H1 (cell line): ENCODE results near the gene MKNK2. TPM values are rescaled to one million over a fixed set of nuclear protein-coding genes. Genes with fewer than 3 reads are reported as not detected.

Source experiments
- CTCF ChIA-PET: fragments of 300-600 bp; sonication (Branson Sonifier 250); formaldehyde crosslinking; loops from one replicate; lab custom pipeline; 2021; ENCODE audit not compliant: partially characterized antibody; lab: Charles Lee
- POLR2A ChIA-PET: fragments of 300-600 bp; sonication (Branson Sonifier 250); formaldehyde crosslinking; loops from one replicate; lab custom pipeline; 2021; ENCODE audit warnings: inconsistent platforms; ENCODE audit not compliant: partially characterized antibody; lab: Charles Lee
- DNase-seq, 2 experiments: peaks; one replicate each; pipeline versions ENCODE4 v3.0.0 to v3.0.0-alpha.2; 2010 to 2022; ENCODE audit warnings: low spot score in 2 of 2, low read depth in 1 of 2, mixed read lengths in 1 of 2
- FAIRE-seq: peaks from 2 replicates; lab custom pipeline; 2011; peaks lifted over from hg19 to GRCh38; lab: Jason Lieb, UNC
- H2AFZ ChIP-seq: 2 replicates; pipeline ENCODE4 v1.8.1; 2012; ENCODE audit warnings: low read length, inconsistent platforms
- H2AK5ac ChIP-seq: 2 replicates; pipeline ENCODE4 v1.6.1; 2013; ENCODE audit warnings: low read depth, low read length
- H2BK120ac ChIP-seq: replicated peaks from 2 replicates; pipeline ENCODE3; 2013; ENCODE audit warnings: low read depth, low read length, inconsistent platforms
- H2BK12ac ChIP-seq: 2 replicates; pipeline ENCODE4 v1.6.1; 2013; ENCODE audit warnings: low read depth, low read length
- H2BK15ac ChIP-seq: 2 replicates; pipeline ENCODE4 v1.6.1; 2013; ENCODE audit warnings: low read length
- H2BK20ac ChIP-seq: 2 replicates; pipeline ENCODE4 v1.6.1; 2013; ENCODE audit warnings: low read length
- H2BK5ac ChIP-seq: 2 replicates; pipeline ENCODE4 v1.6.1; 2013; ENCODE audit warnings: low read depth, low read length
- H3K14ac ChIP-seq: 2 replicates; pipeline ENCODE4 v1.6.1; 2013; ENCODE audit warnings: inconsistent platforms; ENCODE audit not compliant: insufficient read length
- H3K18ac ChIP-seq: 2 replicates; pipeline ENCODE4 v1.6.1; 2013; ENCODE audit warnings: low read length; ENCODE audit errors: extremely low read depth
- H3K23ac ChIP-seq: 2 replicates; pipeline ENCODE4 v1.6.1; 2013; ENCODE audit warnings: inconsistent platforms; ENCODE audit not compliant: insufficient read length
- H3K23me2 ChIP-seq: 2 replicates; pipeline ENCODE4 v1.6.1; 2013; ENCODE audit warnings: low read depth, low read length
- H3K27ac ChIP-seq: 2 replicates; pipeline ENCODE4 v1.6.1; 2011; ENCODE audit warnings: low read depth, low read length, inconsistent platforms
- H3K27me3 ChIP-seq, 4 experiments: replicated peaks in 1 of 4; 1 replicate in 1 of 4; 2 replicates in 3 of 4; pipeline versions ENCODE4 v1.6.1 to v1.8.1; 2011 to 2013; ENCODE audit warnings: low read length in 3 of 4, mild to moderate bottlenecking in 3 of 4, inconsistent platforms in 2 of 4, mixed read lengths in 2 of 4, moderate library complexity in 1 of 4; ENCODE audit not compliant: control insufficient read depth in 3 of 4, insufficient read depth in 3 of 4; ENCODE audit errors: extremely low read depth in 1 of 4
- H3K36me3 ChIP-seq, 4 experiments: 2 replicates each; pipeline versions ENCODE4 v1.6.1 to v1.8.1; 2011 to 2013; ENCODE audit warnings: mild to moderate bottlenecking in 4 of 4, low read length in 3 of 4, moderate library complexity in 2 of 4, control low read depth in 1 of 4, inconsistent platforms in 1 of 4; ENCODE audit not compliant: insufficient read depth in 4 of 4, control insufficient read depth in 2 of 4
- H3K4ac ChIP-seq: replicated peaks from 2 replicates; pipeline ENCODE3; 2013; ENCODE audit warnings: low read length, low read depth, mixed read lengths, inconsistent platforms; ENCODE audit not compliant: insufficient read length
- H3K4me1 ChIP-seq, 4 experiments: replicated peaks in 1 of 4; 1 replicate in 1 of 4; 2 replicates in 3 of 4; pipeline versions ENCODE4 v1.6.1 to v1.8.1; 2011 to 2013; ENCODE audit warnings: low read length in 3 of 4, inconsistent platforms in 2 of 4, mixed read lengths in 1 of 4; ENCODE audit not compliant: insufficient read depth in 4 of 4, control insufficient read depth in 3 of 4
- H3K4me2 ChIP-seq, 2 experiments: 2 replicates each; pipeline versions ENCODE4 v1.6.1 to v1.8.1; 2011 to 2013; ENCODE audit warnings: low read depth in 2 of 2, low read length in 2 of 2, control low read depth in 1 of 2, inconsistent platforms in 1 of 2, mild to moderate bottlenecking in 1 of 2; ENCODE audit not compliant: insufficient read depth in 1 of 2
- H3K4me3 ChIP-seq, 4 experiments: fragments of 200-600, 300-600 bp in 1 of 4; sonication (generic), shearing (Covaris generic), sonication (Bioruptor Twin) in 1 of 4; 2 replicates each; pipeline versions ENCODE4 v1.5.1 to v1.8.1; 2011 to 2016; ENCODE audit warnings: low read length in 4 of 4, low read depth in 3 of 4, control low read depth in 2 of 4, inconsistent platforms in 2 of 4, mild to moderate bottlenecking in 2 of 4, mixed read lengths in 1 of 4, moderate library complexity in 1 of 4; ENCODE audit not compliant: insufficient read depth in 2 of 4; ENCODE audit errors: extremely low read depth in 1 of 4
- H3K56ac ChIP-seq: replicated peaks from 2 replicates; pipeline ENCODE3; 2013; ENCODE audit warnings: low read depth, mild to moderate bottlenecking, mixed read lengths, low read length, inconsistent platforms; ENCODE audit not compliant: insufficient read length
- H3K79me1 ChIP-seq: 2 replicates; pipeline ENCODE4 v1.6.1; 2013; ENCODE audit warnings: low read depth, low read length, control low read depth
- H3K79me2 ChIP-seq, 2 experiments: 2 replicates each; pipeline versions ENCODE4 v1.6.1 to v1.8.1; 2012 to 2013; ENCODE audit warnings: low read length in 2 of 2, mild to moderate bottlenecking in 2 of 2, inconsistent platforms in 1 of 2; ENCODE audit not compliant: insufficient read depth in 2 of 2, control insufficient read depth in 1 of 2
- H3K9ac ChIP-seq, 4 experiments: replicated peaks in 1 of 4; 1 replicate in 1 of 4; 2 replicates in 3 of 4; pipeline versions ENCODE4 v1.6.1 to v1.8.1; 2011 to 2013; ENCODE audit warnings: low read depth in 3 of 4, low read length in 3 of 4, control low read depth in 2 of 4, mild to moderate bottlenecking in 2 of 4, moderate library complexity in 2 of 4, inconsistent platforms in 1 of 4; ENCODE audit errors: extremely low read depth in 1 of 4
- H3K9me3 ChIP-seq, 2 experiments: 2 replicates each; pipeline versions ENCODE4 v1.6.1 to v1.8.1; 2012 to 2013; ENCODE audit warnings: mild to moderate bottlenecking in 2 of 2, moderate library complexity in 2 of 2, control low read depth in 1 of 2, inconsistent platforms in 1 of 2, low read depth in 1 of 2, low read length in 1 of 2, mixed read lengths in 1 of 2; ENCODE audit not compliant: insufficient read depth in 2 of 2
- H4K20me1 ChIP-seq, 2 experiments: replicated peaks in 1 of 2; 2 replicates each; pipeline versions ENCODE3 to v1.8.1; 2011 to 2013; ENCODE audit warnings: inconsistent platforms in 2 of 2, low read length in 2 of 2, mild to moderate bottlenecking in 1 of 2; ENCODE audit not compliant: insufficient read depth in 2 of 2, control insufficient read depth in 1 of 2
- H4K5ac ChIP-seq: 2 replicates; pipeline ENCODE4 v1.6.1; 2013; ENCODE audit warnings: low read length, low read depth, mixed read lengths, inconsistent platforms; ENCODE audit not compliant: insufficient read length
- H4K8ac ChIP-seq: 2 replicates; pipeline ENCODE4 v1.8.0; 2013; ENCODE audit warnings: mild to moderate bottlenecking, moderate library complexity, low read length, inconsistent platforms; ENCODE audit not compliant: insufficient read depth; ENCODE audit errors: extremely low read depth
- H4K91ac ChIP-seq: replicated peaks from 2 replicates; pipeline ENCODE3; 2013; ENCODE audit warnings: low read length, mixed read lengths, inconsistent platforms; ENCODE audit not compliant: insufficient read length
- BRCA1 ChIP-seq: IDR thresholded peaks from 2 replicates; pipeline ENCODE4 v1.6.1; 2012; ENCODE audit warnings: low read depth, low read length, improper control_type of control experiment
- CBX5 ChIP-seq: fragments of 300-800, 300-1000 bp; sonication (generic); IDR thresholded peaks from 2 replicates; pipeline ENCODE4 v1.7.1; 2016; ENCODE audit warnings: antibody characterized with exemption, low read length, low read depth
- CTBP2 ChIP-seq: IDR thresholded peaks from 2 replicates; pipeline ENCODE4 v1.7.0; 2011; ENCODE audit warnings: borderline replicate concordance, mild to moderate bottlenecking, moderate library complexity, mixed read lengths, low read length; ENCODE audit not compliant: insufficient read depth, insufficient read length
- MAFK ChIP-seq: IDR thresholded peaks from 2 replicates; pipeline ENCODE4 v1.6.1; 2012; ENCODE audit warnings: low read depth, mild to moderate bottlenecking, improper control_type of control experiment, low read length
- RXRA ChIP-seq: IDR thresholded peaks from 2 replicates; pipeline ENCODE4 v1.6.1; 2011; ENCODE audit warnings: low read depth, mild to moderate bottlenecking, low read length, moderate library complexity; ENCODE audit not compliant: insufficient read depth
- SP2 ChIP-seq: IDR thresholded peaks from 2 replicates; pipeline ENCODE4 v1.6.1; 2012; ENCODE audit warnings: mild to moderate bottlenecking, low read length, inconsistent platforms
- SUZ12 ChIP-seq: fragments of 200-600 bp; sonication (generic); IDR thresholded peaks from 2 replicates; pipeline ENCODE4 v1.6.1; 2012; ENCODE audit warnings: mild to moderate bottlenecking, inconsistent platforms, low read length, moderate library complexity, mixed read lengths
- TCF12 ChIP-seq: IDR thresholded peaks from 2 replicates; pipeline ENCODE4 v1.6.1; 2011; ENCODE audit warnings: low read depth, mild to moderate bottlenecking, low read length
- ZNF274 ChIP-seq: IDR thresholded peaks from 2 replicates; pipeline ENCODE4 v1.7.0; 2012; ENCODE audit warnings: low read length, borderline replicate concordance; ENCODE audit errors: extremely low read depth
- WGBS, 2 experiments: shearing (Covaris generic) in 1 of 2; methylation state at CpG; one replicate each; pipeline versions ENCODE4 v1.1.6 to v1.1.7; 2013 to 2015; ENCODE audit warnings: low lambda C conversion rate in 2 of 2, mixed read lengths in 2 of 2, inconsistent platforms in 1 of 2, low coverage in 1 of 2, missing lambda C conversion rate in 1 of 2; ENCODE audit not compliant: insufficient replicate concordance in 2 of 2, insufficient coverage in 1 of 2, insufficient read length in 1 of 2; ENCODE audit errors: extremely low coverage in 1 of 2, missing lambda C conversion rate in 1 of 2; 5-methylcytosine and 5-hydroxymethylcytosine counted together
- polyA plus RNA-seq, 7 experiments: library from polyadenylated mRNA; depleted of rRNA in 3 of 7; stranded (reverse) in 5 of 7; unstranded in 2 of 7; fragments of >200 nt in 5 of 7; fragments of 200-250 nt in 2 of 7; gene quantifications; 1 replicate in 5 of 7; 2 replicates in 1 of 7; 4 replicates in 1 of 7; pipeline versions ENCODE4 v1.2.1 to v1.2.3, GENCODE V29; 2011 to 2013; ENCODE audit warnings: missing spikeins in 2 of 7, mixed read lengths in 2 of 7
- total RNA-seq: library from RNA; stranded (reverse); fragmentation: NEBNext Ultra II Directional; extraction: Animal tissue kit (Norgen Biotek cat#: 25700); gene quantifications from 2 replicates; pipeline ENCODE4 v1.2.1, GENCODE V29; 2021
- TF ChIP-seq, protein P1 (sequence below): IDR thresholded peaks from 2 replicates; pipeline ENCODE4 v1.6.1; 2011; ENCODE audit warnings: low read length, improper control_type of control experiment
- TF ChIP-seq, protein P2 (sequence below): IDR thresholded peaks from 2 replicates; pipeline ENCODE4 v1.6.1; 2011; ENCODE audit warnings: low read depth, mild to moderate bottlenecking, low read length; ENCODE audit not compliant: insufficient read depth

The MKNK2 gene
- total and polyA plus RNA-seq, 2 of the 8 experiments (the other 6 are each of a cell fraction or from before 2014, with no cell fraction given), result 163 to 166 TPM

DNA sequence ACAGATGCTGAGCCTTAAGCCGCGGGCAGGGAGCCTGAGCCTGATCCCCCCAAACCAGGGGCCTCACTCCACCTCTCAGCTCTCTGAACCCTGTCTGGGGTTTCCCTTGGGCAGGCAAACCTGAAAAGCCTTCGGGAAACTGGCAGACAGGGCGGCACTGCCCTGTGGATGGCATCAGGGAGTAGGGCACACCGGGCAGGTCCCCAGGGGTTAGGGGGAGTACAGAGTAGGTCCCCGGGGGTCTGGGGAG, 9.7 kb downstream of the MKNK2 start:
- Histone ChIP-seq H3K36me3 (peaks cover 7 to 44% (median 29%) of the 10 kb centered on the region in 4 experiments), H3K79me1 (peaks cover 7% of the 10 kb centered on the region), H2BK12ac (0 out of 2 replicates have a peak overlapping the region, but pooled peaks have one; percentile 60), H2AK5ac (no peak overlapping the region; the same call in 1 of the 2 replicates), H3K4me3 (peak overlapping the region in 2 of 4 experiments; percentile 10 to 50; a peak in 3 of 8 replicates), H4K5ac (peak overlapping the region; percentile 48), H2BK5ac (peak overlapping the region; percentile 88), H3K79me2 (peaks cover 0 to 5% of the 10 kb centered on the region in 2 experiments; a peak in 1 of 4 replicates), H3K4me1 (peaks cover 0 to 19% (median 14%) of the 10 kb centered on the region in 4 experiments; a peak in 5 of 7 replicates), H3K4me2 (peak overlapping the region; percentile 29 to 72; a peak in 1 of 4 replicates), H3K9ac (peak overlapping the region in 2 of 4 experiments; percentile 58 to 74; a peak in 2 of 7 replicates), H3K4ac (peak overlapping the region; percentile 96), H3K27me3 (no peaks in the 10 kb centered on the region), H2AFZ (no peak overlapping the region), H3K9me3 (0 out of 4 replicates have a peak, but pooled peaks cover 0 to under 1% of the 10 kb centered on the region in 2 experiments), H2BK120ac (no peak overlapping the region), H4K91ac (peak overlapping the region; percentile 80), H3K14ac (no peak overlapping the region), H2BK15ac (0 out of 2 replicates have a peak overlapping the region, but pooled peaks have one; percentile 72), H3K56ac (peak overlapping the region; percentile 25), H3K23me2 (no peaks in the 10 kb centered on the region), H3K27ac (peak overlapping the region; percentile 93), H4K20me1 (peaks cover 3 to 30% of the 10 kb centered on the region in 2 experiments), H3K18ac (0 out of 2 replicates have a peak overlapping the region, but pooled peaks have one; percentile 32), H4K8ac (peak overlapping the region; percentile 96; the same call in 1 of the 2 replicates), H2BK20ac (no peak overlapping the region), H3K23ac (no peak overlapping the region)
- POLR2A ChIA-PET, result interaction anchor here (22.2 to 27.5 kb wide), 2 partner anchors 9 to 10 kb away, joined by 524 read pairs; partner anchors contain the start of gene MKNK2
- FAIRE-seq (no peak), DNase-seq (no peak)
- CTCF ChIA-PET, result interaction anchor here (0.9 to 1.3 kb wide), 2 partner anchors 10 to 13 kb away, joined by 3 to 7 read pairs; no protein-coding TSS in a partner anchor
- WGBS, 2 experiments, result 100% methylated on average over 5 of the region's 6 CpGs; no CpG with 5 or more reads in 1 of the 2 experiments
- TF ChIP-seq BRCA1, result no peak
- TF ChIP-seq ZNF274, result no peak
- TF ChIP-seq, protein P1, sequence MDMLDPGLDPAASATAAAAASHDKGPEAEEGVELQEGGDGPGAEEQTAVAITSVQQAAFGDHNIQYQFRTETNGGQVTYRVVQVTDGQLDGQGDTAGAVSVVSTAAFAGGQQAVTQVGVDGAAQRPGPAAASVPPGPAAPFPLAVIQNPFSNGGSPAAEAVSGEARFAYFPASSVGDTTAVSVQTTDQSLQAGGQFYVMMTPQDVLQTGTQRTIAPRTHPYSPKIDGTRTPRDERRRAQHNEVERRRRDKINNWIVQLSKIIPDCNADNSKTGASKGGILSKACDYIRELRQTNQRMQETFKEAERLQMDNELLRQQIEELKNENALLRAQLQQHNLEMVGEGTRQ, result no peak
- no peak for TF ChIP-seq SUZ12
- no peak for TF ChIP-seq TCF12
- TF ChIP-seq, protein P2, sequence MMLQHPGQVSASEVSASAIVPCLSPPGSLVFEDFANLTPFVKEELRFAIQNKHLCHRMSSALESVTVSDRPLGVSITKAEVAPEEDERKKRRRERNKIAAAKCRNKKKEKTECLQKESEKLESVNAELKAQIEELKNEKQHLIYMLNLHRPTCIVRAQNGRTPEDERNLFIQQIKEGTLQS, result no peak
- no peak for TF ChIP-seq MAFK
- TF ChIP-seq CBX5, result no peak
- TF ChIP-seq RXRA, result no peak
- TF ChIP-seq CTBP2, result no peak
- TF ChIP-seq SP2, result no peak
